HepG2 (cell line): Measurements from ENCODE around the gene MXRA8. TPM values are rescaled to one million over a fixed set of nuclear protein-coding genes. Genes with fewer than 3 reads are reported as not detected.
A peak's percentile ranks its signal among the peaks of the same experiment; 100 is the strongest.

Experiments
- ATRX ChIP-seq: sonication (generic); formaldehyde crosslinking; IDR thresholded peaks from 2 replicates; pipeline ENCODE4 v1.4.0; 2020; ENCODE audit warnings: missing genetic modification reagents, borderline replicate concordance
- CENPT ChIP-seq: sonication (generic); formaldehyde crosslinking; IDR thresholded peaks from 2 replicates; pipeline ENCODE4 v1.8.0; 2022; ENCODE audit warnings: low read depth, mild to moderate bottlenecking, moderate library complexity, missing genetic modification reagents
- FOXA1 ChIP-seq, 2 experiments: fragments of 450-650 bp in 1 of 2; sonication (generic) in 1 of 2; formaldehyde crosslinking in 1 of 2; IDR thresholded peaks; 2 replicates each; pipeline versions ENCODE4 v1.4.0 to v1.6.1; 2016 to 2020; ENCODE audit warnings: missing genetic modification reagents in 1 of 2
- GMEB2 ChIP-seq: IDR thresholded peaks from 2 replicates; pipeline ENCODE4 v1.6.1; 2016; ENCODE audit warnings: missing biosample characterization, missing genetic modification reagents, low read depth
- KDM6A ChIP-seq: IDR thresholded peaks from 2 replicates; pipeline ENCODE4 v1.6.1; 2016; ENCODE audit warnings: low read depth
- NFYC ChIP-seq: IDR thresholded peaks from 2 replicates; pipeline ENCODE4 v1.6.1; 2016; ENCODE audit warnings: missing genetic modification reagents, missing compliant biosample characterization
- NPAS2 ChIP-seq: sonication (generic); formaldehyde crosslinking; IDR thresholded peaks from 2 replicates; pipeline ENCODE4 v1.8.0; 2022; ENCODE audit warnings: mild to moderate bottlenecking, missing genetic modification reagents, borderline replicate concordance
- RCOR2 ChIP-seq: IDR thresholded peaks from 2 replicates; pipeline ENCODE4 v1.6.1; 2016; ENCODE audit warnings: missing biosample characterization, missing genetic modification reagents
- SATB2 ChIP-seq: sonication (generic); formaldehyde crosslinking; IDR thresholded peaks from 2 replicates; pipeline ENCODE4 v1.5.0; 2020; ENCODE audit warnings: missing genetic modification reagents
- SUZ12 ChIP-seq: fragments of 150-350 bp; IDR thresholded peaks from 2 replicates; pipeline ENCODE4 v1.6.1; 2014; ENCODE audit warnings: low read depth, low read length
- ZBTB3 ChIP-seq: sonication (generic); formaldehyde crosslinking; IDR thresholded peaks from 2 replicates; pipeline ENCODE4 v1.4.0; 2020; ENCODE audit warnings: low read depth, mild to moderate bottlenecking, moderate library complexity, missing genetic modification reagents, borderline replicate concordance
- ZBTB49 ChIP-seq: sonication (generic); formaldehyde crosslinking; IDR thresholded peaks from 2 replicates; pipeline ENCODE4 v1.4.0; 2020; ENCODE audit warnings: missing genetic modification reagents, borderline replicate concordance
- ZFP36L1 ChIP-seq: sonication (generic); formaldehyde crosslinking; IDR thresholded peaks from 2 replicates; pipeline ENCODE4 v1.8.0; 2022; ENCODE audit warnings: mild to moderate bottlenecking, missing genetic modification reagents, moderate library complexity
- ZKSCAN8 ChIP-seq: IDR thresholded peaks from 2 replicates; pipeline ENCODE4 v1.6.1; 2016; ENCODE audit warnings: borderline replicate concordance, missing genetic modification reagents, missing compliant biosample characterization
- ZMAT3 ChIP-seq: sonication (generic); formaldehyde crosslinking; conservative IDR thresholded peaks from 2 replicates; pipeline ENCODE4 v1.7.0; 2021; ENCODE audit warnings: missing genetic modification reagents
- ZNF256 ChIP-seq: sonication (generic); formaldehyde crosslinking; conservative IDR thresholded peaks from 2 replicates; pipeline ENCODE4 v1.4.0; 2020; ENCODE audit warnings: missing genetic modification reagents
- ZNF264 ChIP-seq: sonication (generic); formaldehyde crosslinking; IDR thresholded peaks from 2 replicates; pipeline ENCODE4 v1.4.0; 2020; ENCODE audit warnings: missing genetic modification reagents
- ZNF317 ChIP-seq: sonication (generic); formaldehyde crosslinking; IDR thresholded peaks from 2 replicates; pipeline ENCODE4 v1.5.0; 2020; ENCODE audit warnings: mild to moderate bottlenecking, missing genetic modification reagents
- ZNF367 ChIP-seq: sonication (generic); formaldehyde crosslinking; IDR thresholded peaks from 2 replicates; pipeline ENCODE4 v1.4.0; 2020; ENCODE audit warnings: missing genetic modification reagents, borderline replicate concordance
- ZNF430 ChIP-seq: sonication (generic); formaldehyde crosslinking; IDR thresholded peaks from 2 replicates; pipeline ENCODE4 v1.9.0; 2021; ENCODE audit warnings: mild to moderate bottlenecking, missing genetic modification reagents
- ZNF546 ChIP-seq: sonication (generic); formaldehyde crosslinking; conservative IDR thresholded peaks from 2 replicates; pipeline ENCODE4 v1.8.1; 2023; ENCODE audit warnings: mild to moderate bottlenecking, missing genetic modification reagents
- ZNF713 ChIP-seq: sonication (generic); formaldehyde crosslinking; IDR thresholded peaks from 2 replicates; pipeline ENCODE4 v1.4.0; 2020; ENCODE audit warnings: mild to moderate bottlenecking, missing genetic modification reagents
- ZNF816 ChIP-seq: sonication (generic); formaldehyde crosslinking; IDR thresholded peaks from 2 replicates; pipeline ENCODE4 v1.8.0; 2022; ENCODE audit warnings: missing genetic modification reagents, mild to moderate bottlenecking, borderline replicate concordance
- ZSCAN29 ChIP-seq: sonication (generic); formaldehyde crosslinking; conservative IDR thresholded peaks from 2 replicates; pipeline ENCODE4 v1.4.0; 2020; ENCODE audit warnings: mild to moderate bottlenecking, missing genetic modification reagents
- polyA plus RNA-seq, 8 experiments: library from polyadenylated mRNA; depleted of rRNA in 3 of 8; stranded (reverse) in 7 of 8; unstranded in 1 of 8; fragments of >200 nt; fragmentation: Illumina TruSeq in 4 of 8; extraction: Trizol in 4 of 8; gene quantifications; 2 replicates each; pipeline versions ENCODE4 v1.2.1 to v1.2.3, GENCODE V29; 2011 to 2016; ENCODE audit warnings: low read depth in 4 of 8, missing spikeins in 1 of 8, mixed read lengths in 1 of 8; ENCODE audit not compliant: insufficient read depth in 1 of 8
- total RNA-seq, 5 experiments: library from RNA; depleted of rRNA; stranded (reverse); fragments of >200 nt; fragmentation: Illumina TruSeq; extraction: Trizol; gene quantifications; 2 replicates each; pipeline ENCODE4 v1.2.3, GENCODE V29; 2016; ENCODE audit warnings: low read depth in 1 of 5

MXRA8 gene
- total and polyA plus RNA-seq, 2 of the 13 experiments (the other 11 are each of a cell fraction or from before 2014, with no cell fraction given) = 19.8 to 44.8 TPM

DNA sequence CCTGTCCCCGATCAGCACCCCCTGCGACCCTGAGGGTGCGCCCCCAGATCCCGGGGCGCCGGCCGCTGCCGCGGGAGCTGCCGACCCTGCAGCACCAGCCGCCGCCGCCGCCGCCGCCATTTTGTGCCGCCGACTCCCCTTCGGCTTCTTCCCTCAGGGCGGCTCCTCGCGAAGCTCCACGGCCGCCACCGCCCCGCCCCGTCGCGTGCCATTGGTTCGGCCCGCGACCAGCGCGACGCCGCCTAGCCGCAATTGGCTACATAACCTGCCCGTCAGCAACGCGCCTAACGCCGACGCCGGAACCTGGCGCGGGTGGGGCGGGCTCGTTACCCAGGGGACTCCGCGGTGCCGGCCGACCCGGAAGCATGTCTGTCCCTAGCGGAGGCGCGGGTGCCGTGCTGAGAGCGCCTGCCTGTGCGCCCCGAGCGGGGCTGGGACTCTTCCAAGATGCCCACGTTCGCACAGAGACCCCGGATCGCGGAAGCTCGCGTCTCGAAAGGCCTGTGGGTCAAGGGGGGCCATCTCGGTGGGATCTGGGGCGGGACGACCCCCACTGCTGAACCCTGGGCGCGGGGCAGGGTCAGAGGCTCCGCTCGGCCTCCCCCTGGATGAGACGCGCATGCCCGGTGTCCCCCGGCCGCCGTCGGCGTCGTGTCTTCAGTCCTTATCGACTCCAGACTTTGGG lies 41.0 kb upstream of the MXRA8 start, which contains the start of gene CCNL2 (continued):
- peak; percentile 92 for TF ChIP-seq GMEB2 (CRISPR knock-in tag)
- no peak for TF ChIP-seq CENPT
- no peak for TF ChIP-seq FOXA1 (IDR thresholded peaks at IDR 0.05)
- no peak for TF ChIP-seq FOXA1 (CRISPR knock-in tag; IDR thresholded peaks at IDR 0.05)
- no peak for TF ChIP-seq ATRX (CRISPR knock-in tag)
- no peak for TF ChIP-seq ZNF816 (CRISPR knock-in tag)
- TF ChIP-seq ZBTB3 = peak; percentile 73; the same call in 1 of the 2 replicates
- TF ChIP-seq ZBTB49 (CRISPR knock-in tag) = no peak; the same call in 1 of the 2 replicates
- TF ChIP-seq NPAS2 (CRISPR knock-in tag) = no peak
- TF ChIP-seq ZNF546 (CRISPR knock-in tag) = peak; percentile 22; the same call in 1 of the 2 replicates
- peak; percentile 100 for TF ChIP-seq NFYC (CRISPR knock-in tag)
- no peak for TF ChIP-seq ZNF256 (CRISPR knock-in tag)
- peak; percentile 47; the same call in 1 of the 2 replicates for TF ChIP-seq ZNF264 (CRISPR knock-in tag)
- TF ChIP-seq ZSCAN29 (CRISPR knock-in tag) = 0 out of 2 replicates have a peak, but pooled peaks have one; percentile 25
- TF ChIP-seq SUZ12 = no peak; the same call in 1 of the 2 replicates
- no peak for TF ChIP-seq KDM6A (CRISPR knock-in tag)
- no peak for TF ChIP-seq ZNF367
- no peak for TF ChIP-seq RCOR2
- 0 out of 2 replicates have a peak, but pooled peaks have one; percentile 62 for TF ChIP-seq ZNF713 (CRISPR knock-in tag)
- peak; percentile 89 for TF ChIP-seq ZMAT3 (CRISPR knock-in tag)
- TF ChIP-seq ZNF317 (CRISPR knock-in tag) = peak; percentile 51; the same call in 1 of the 2 replicates
- TF ChIP-seq ZFP36L1 (CRISPR knock-in tag) = peak; percentile 60; the same call in 1 of the 2 replicates
- TF ChIP-seq ZKSCAN8 (CRISPR knock-in tag) = 0 out of 2 replicates have a peak, but pooled peaks have one; percentile 33
- TF ChIP-seq ZNF430 = 0 out of 2 replicates have a peak, but pooled peaks have one; percentile 21
- no peak for TF ChIP-seq SATB2 (CRISPR knock-in tag)
